ENCODE measurements around the gene PHRF1.

Gene PHRF1

GRCh38 chr11:656866-657265 is 80.6 kb downstream of the PHRF1 start:
- no peak for DNase-seq (ENCODE audit: low spot score)

- no peak for DNase-seq (ENCODE audit: low spot score)
Measured at GRCh38 chr11:657691-658126, 81.4 kb downstream of the PHRF1 start.

GRCh38 chr11:659532-660085 is 83.3 kb downstream of the PHRF1 start:
- no peak for DNase-seq (ENCODE audit: low spot score)

GRCh38 chr11:660281-660680 is 84.0 kb downstream of the PHRF1 start:
- DNase-seq (ENCODE audit: low spot score): no peak

- no peak for DNase-seq (ENCODE audit: low spot score)
Measured at GRCh38 chr11:660681-661444, 84.6 kb downstream of the PHRF1 start.

Data from Ammon's horn (tissue), 1 donor.